Spleen (tissue), 7 donors: ENCODE data around the gene PABPC1L2B.
"Not testable (repeated sequence)": the region's sequence is repeated elsewhere in the genome, so short reads cannot be mapped to it uniquely, and the experiment has no call there.

Source experiments
- CTCF ChIP-seq, 11 experiments: fragments of 200-600 bp in 7 of 11; fragments of 450-650 bp in 4 of 11; sonication (generic) in 4 of 11; IDR thresholded peaks in 8 of 11; conservative IDR thresholded peaks in 3 of 11; 1 replicate in 7 of 11; 2 replicates in 4 of 11; pipeline versions ENCODE4 v1.4.0 to v1.8.0; 2016 to 2021; ENCODE audit warnings: antibody characterized with exemption in 11 of 11, inconsistent platforms in 4 of 11, mild to moderate bottlenecking in 1 of 11
- POLR2A ChIP-seq, 3 donors: fragments of 450-650 bp; IDR thresholded peaks; one replicate each; pipeline ENCODE4 v1.5.1; 2017; ENCODE audit warnings: antibody characterized with exemption in 3 of 3, mild to moderate bottlenecking in 1 of 3
- POLR2AphosphoS5 ChIP-seq, 3 donors: sonication (generic); formaldehyde crosslinking; IDR thresholded peaks; one replicate each; pipeline ENCODE4 v1.5.1; 2017; ENCODE audit warnings: antibody characterized with exemption in 3 of 3
- donor health status: DM: no; HTN: no; CAD: no; lungs with moderate emphysema.
- donor health status: DM: no; HTN: no; CAD: no.
- donor health status: DM: no; HTN: no; CAD: no.

- TF ChIP-seq CTCF (IDR thresholded peaks at IDR 0.05 in 8 of 11, conservative IDR thresholded peaks at IDR 0.05 in 3 of 11); POLR2AphosphoS5 (IDR thresholded peaks at IDR 0.05); POLR2A (IDR thresholded peaks at IDR 0.05): not testable (repeated sequence)
Measured at GRCh38 chrX:73004032-73004431, 1.3 kb downstream of the PABPC1L2B start.
